Epithelial cell of proximal tubule (primary cell): ENCODE results near the gene ATP6V0C. TPM values are rescaled to one million over a fixed set of nuclear protein-coding genes. Genes with fewer than 3 reads are reported as not detected.

Source experiments
- DNase-seq: peaks from one replicate; pipeline ENCODE4 v3.0.0-alpha.2; 2011; ENCODE audit warnings: low read depth
- H3K4me3 ChIP-seq: 2 replicates; pipeline ENCODE4 v1.5.1; 2011; ENCODE audit warnings: low read depth, mild to moderate bottlenecking, low read length
- total RNA-seq: library from RNA; depleted of rRNA; stranded (reverse); fragments of >200 nt; gene quantifications from 2 replicates; pipeline ENCODE4 v1.2.3, GENCODE V29; 2015
- TF ChIP-seq, protein P1 (sequence below): conservative IDR thresholded peaks from 2 replicates; pipeline ENCODE4 v1.5.1; 2012; ENCODE audit warnings: low read depth, mild to moderate bottlenecking, low read length

The ATP6V0C gene
- total RNA-seq, 1 donor from 2014 or later: 32.4 TPM

GRCh38 chr16:2498531-2499253, 15.1 kb upstream of the ATP6V0C start:
- no peak for DNase-seq
- H3K4me3 ChIP-seq: no peak overlapping the region
- TF ChIP-seq, protein P1, sequence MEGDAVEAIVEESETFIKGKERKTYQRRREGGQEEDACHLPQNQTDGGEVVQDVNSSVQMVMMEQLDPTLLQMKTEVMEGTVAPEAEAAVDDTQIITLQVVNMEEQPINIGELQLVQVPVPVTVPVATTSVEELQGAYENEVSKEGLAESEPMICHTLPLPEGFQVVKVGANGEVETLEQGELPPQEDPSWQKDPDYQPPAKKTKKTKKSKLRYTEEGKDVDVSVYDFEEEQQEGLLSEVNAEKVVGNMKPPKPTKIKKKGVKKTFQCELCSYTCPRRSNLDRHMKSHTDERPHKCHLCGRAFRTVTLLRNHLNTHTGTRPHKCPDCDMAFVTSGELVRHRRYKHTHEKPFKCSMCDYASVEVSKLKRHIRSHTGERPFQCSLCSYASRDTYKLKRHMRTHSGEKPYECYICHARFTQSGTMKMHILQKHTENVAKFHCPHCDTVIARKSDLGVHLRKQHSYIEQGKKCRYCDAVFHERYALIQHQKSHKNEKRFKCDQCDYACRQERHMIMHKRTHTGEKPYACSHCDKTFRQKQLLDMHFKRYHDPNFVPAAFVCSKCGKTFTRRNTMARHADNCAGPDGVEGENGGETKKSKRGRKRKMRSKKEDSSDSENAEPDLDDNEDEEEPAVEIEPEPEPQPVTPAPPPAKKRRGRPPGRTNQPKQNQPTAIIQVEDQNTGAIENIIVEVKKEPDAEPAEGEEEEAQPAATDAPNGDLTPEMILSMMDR: no peak

DNA sequence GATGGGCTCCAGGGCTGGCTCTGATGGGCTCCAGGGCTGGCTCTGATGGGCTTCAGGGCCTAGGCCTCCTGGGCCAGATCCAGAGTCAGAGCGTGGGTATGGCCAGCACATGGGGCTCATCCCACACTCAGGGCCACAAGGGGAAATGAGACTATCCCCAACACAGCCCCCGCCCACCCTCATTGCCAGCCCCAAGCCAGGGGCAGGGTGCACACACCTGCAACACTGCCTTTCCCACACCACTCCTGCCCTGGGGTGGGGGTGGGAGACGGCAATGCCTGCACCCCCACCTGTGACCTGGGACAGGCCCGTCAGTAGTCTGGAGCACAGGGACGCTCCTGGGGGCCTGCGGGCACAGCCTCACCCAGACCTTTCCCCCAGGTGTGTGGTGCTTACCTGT, 14.3 kb upstream of the ATP6V0C start:
- no peak for DNase-seq
- H3K4me3 ChIP-seq: no peak overlapping the region
- TF ChIP-seq, protein P1: no peak

GRCh38 chr16:2499890-2500429, 13.8 kb upstream of the ATP6V0C start:
- TF ChIP-seq, protein P1: no peak
- no peak for DNase-seq
- no peak overlapping the region for H3K4me3 ChIP-seq

GRCh38 chr16:2500430-2500917, 13.3 kb upstream of the ATP6V0C start:
- TF ChIP-seq, protein P1: no peak

GRCh38 chr16:2500918-2501750, 12.6 kb upstream of the ATP6V0C start:
- DNase-seq: no peak
- peak overlapping the region; percentile 60 for H3K4me3 ChIP-seq
- TF ChIP-seq, protein P1: peak; percentile 95

More at GRCh38 chr16:2500430-2500917, 13.3 kb upstream of the ATP6V0C start:
- H3K4me3 ChIP-seq: no peak overlapping the region
- no peak for DNase-seq

DNA sequence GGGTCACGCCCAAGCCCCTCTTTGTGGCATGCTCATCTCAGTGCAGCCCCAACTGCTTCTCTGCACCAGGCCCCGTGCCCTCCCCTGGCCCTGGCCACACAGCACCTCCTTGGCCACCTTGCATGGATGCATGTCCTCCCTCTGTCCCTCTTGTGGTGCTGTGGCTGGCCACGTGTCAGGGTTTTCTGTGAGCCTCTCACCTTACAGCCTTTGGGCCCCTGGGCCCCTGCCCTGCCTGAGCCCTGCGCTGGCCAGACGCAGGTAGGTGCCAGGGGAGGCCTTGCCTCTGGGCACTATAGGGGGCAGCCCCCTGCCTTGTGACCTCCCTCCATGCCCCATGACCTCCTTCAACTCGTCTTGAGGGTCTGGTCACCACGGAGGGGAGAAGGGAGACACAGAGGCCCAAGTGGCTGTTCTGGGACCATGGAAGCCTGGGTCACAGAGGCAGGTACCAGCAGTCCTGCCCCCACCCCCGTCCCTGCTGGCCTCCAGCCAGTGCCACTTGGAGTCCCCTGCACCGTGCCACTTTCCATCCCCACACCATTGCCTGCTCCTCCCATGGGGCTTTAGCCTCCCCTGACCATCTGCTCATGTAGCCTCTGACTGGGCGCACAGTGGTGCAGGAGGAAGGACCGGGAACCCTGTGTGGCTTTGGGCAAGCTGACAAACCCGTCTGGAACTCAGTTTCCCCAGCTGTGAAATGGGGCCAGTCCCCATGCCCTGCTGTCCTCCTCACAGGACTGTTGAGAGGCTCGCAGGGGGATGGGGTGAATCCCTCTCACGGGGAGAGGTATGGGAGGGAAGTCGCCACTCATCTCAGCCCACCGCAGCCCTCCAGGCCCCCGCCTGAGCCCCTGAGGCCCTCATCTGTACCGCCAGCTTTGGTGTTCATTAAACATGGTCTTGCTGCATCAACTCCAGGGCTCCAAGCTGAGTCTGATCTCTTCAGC, 11.5 kb upstream of the ATP6V0C start:
- no peak for DNase-seq
- TF ChIP-seq, protein P1: no peak
- peak overlapping the region; percentile 60 for H3K4me3 ChIP-seq
